OCI-LY3 (cell line): ENCODE measurements around the gene RRAD.

ENCODE experiments used
- H2AFZ ChIP-seq: fragments of 200-600, 300-600 bp; shearing (Covaris generic); 2 replicates; pipeline ENCODE4 v1.6.0; 2014; ENCODE audit warnings: antibody characterized with exemption, low read depth, low read length
- H3K27ac ChIP-seq: fragments of 200-600, 300-600 bp; sonication (generic); 2 replicates; pipeline ENCODE4 v1.5.1; 2014; ENCODE audit warnings: mild to moderate bottlenecking, low read length, moderate library complexity, mixed read lengths
- H3K27me3 ChIP-seq: fragments of 200-600, 300-600 bp; sonication (generic); 2 replicates; pipeline ENCODE4 v1.6.1; 2014; ENCODE audit warnings: low read depth, low read length, mixed read lengths
- H3K36me3 ChIP-seq: fragments of 200-600, 300-600 bp; sonication (generic); replicated peaks from 2 replicates; pipeline ENCODE3; 2014; ENCODE audit warnings: low read depth, low read length, mixed read lengths
- H3K4me1 ChIP-seq: fragments of 300-600, 200-600 bp; sonication (generic); 2 replicates; pipeline ENCODE4 v1.6.1; 2014; ENCODE audit warnings: low read length, mixed read lengths
- H3K4me2 ChIP-seq: fragments of 200-600, 300-600 bp; sonication (generic); 2 replicates; pipeline ENCODE4 v1.6.1; 2014; ENCODE audit warnings: low read length, mixed read lengths
- H3K4me3 ChIP-seq: fragments of 300-600, 200-600 bp; sonication (generic); 2 replicates; pipeline ENCODE4 v1.5.1; 2014; ENCODE audit warnings: antibody characterized with exemption, mild to moderate bottlenecking, low read length, moderate library complexity
- H3K79me2 ChIP-seq: fragments of 300-600, 200-600 bp; shearing (Covaris generic); 2 replicates; pipeline ENCODE4 v1.6.1; 2014; ENCODE audit warnings: mild to moderate bottlenecking, low read length, mixed read lengths
- H3K9ac ChIP-seq: fragments of 300-600, 200-600 bp; shearing (Covaris generic); 2 replicates; pipeline ENCODE4 v1.6.0; 2014; ENCODE audit warnings: mild to moderate bottlenecking, low read length, moderate library complexity
- H3K9me3 ChIP-seq: fragments of 200-600, 300-600 bp; shearing (Covaris generic); 2 replicates; pipeline ENCODE4 v1.6.1; 2014; ENCODE audit warnings: low read length, mixed read lengths; ENCODE audit not compliant: insufficient read depth
- H4K20me1 ChIP-seq: fragments of 200-600, 300-600 bp; sonication (generic); 2 replicates; pipeline ENCODE4 v1.6.1; 2016; ENCODE audit warnings: low read length, mixed read lengths; ENCODE audit not compliant: insufficient read depth
- EZH2phosphoT487 ChIP-seq: fragments of 200-600 bp; shearing (Covaris generic); IDR thresholded peaks from 2 replicates; pipeline ENCODE4 v1.6.1; 2018; ENCODE audit warnings: antibody characterized with exemption, mixed run types, low read depth
- TF ChIP-seq, protein P1 (sequence below): fragments of 200-600, 300-600 bp; sonication (generic); IDR thresholded peaks from 2 replicates; pipeline ENCODE4 v1.5.1; 2014; ENCODE audit warnings: antibody characterized with exemption, low read length, low read depth

Gene RRAD

DNA sequence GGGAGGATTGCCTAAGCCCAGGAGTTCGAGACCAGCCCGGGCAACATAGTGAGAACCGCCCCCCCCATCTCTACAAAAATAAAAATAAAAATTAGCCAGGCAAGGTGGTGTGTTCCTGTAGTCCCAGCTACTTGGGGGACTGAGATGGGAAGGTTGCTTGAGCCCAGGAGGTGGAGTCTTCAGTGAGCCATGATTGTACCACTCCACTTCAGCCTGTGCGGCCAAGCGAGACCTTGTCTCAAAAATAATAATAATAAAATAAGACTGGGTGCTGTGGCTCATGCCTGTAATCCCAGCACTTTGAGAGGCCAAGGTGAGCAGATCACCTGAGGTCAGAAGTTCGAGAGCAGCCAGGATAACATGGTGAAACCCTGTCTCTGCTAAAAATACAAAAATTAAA lies 33.5 kb downstream of the RRAD start:
- no peaks in the 10 kb centered on the region for H4K20me1 ChIP-seq
- no peak for TF ChIP-seq EZH2phosphoT487
- TF ChIP-seq, protein P1, sequence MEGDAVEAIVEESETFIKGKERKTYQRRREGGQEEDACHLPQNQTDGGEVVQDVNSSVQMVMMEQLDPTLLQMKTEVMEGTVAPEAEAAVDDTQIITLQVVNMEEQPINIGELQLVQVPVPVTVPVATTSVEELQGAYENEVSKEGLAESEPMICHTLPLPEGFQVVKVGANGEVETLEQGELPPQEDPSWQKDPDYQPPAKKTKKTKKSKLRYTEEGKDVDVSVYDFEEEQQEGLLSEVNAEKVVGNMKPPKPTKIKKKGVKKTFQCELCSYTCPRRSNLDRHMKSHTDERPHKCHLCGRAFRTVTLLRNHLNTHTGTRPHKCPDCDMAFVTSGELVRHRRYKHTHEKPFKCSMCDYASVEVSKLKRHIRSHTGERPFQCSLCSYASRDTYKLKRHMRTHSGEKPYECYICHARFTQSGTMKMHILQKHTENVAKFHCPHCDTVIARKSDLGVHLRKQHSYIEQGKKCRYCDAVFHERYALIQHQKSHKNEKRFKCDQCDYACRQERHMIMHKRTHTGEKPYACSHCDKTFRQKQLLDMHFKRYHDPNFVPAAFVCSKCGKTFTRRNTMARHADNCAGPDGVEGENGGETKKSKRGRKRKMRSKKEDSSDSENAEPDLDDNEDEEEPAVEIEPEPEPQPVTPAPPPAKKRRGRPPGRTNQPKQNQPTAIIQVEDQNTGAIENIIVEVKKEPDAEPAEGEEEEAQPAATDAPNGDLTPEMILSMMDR, result no peak
- H3K79me2 ChIP-seq, result no peaks in the 10 kb centered on the region

DNA sequence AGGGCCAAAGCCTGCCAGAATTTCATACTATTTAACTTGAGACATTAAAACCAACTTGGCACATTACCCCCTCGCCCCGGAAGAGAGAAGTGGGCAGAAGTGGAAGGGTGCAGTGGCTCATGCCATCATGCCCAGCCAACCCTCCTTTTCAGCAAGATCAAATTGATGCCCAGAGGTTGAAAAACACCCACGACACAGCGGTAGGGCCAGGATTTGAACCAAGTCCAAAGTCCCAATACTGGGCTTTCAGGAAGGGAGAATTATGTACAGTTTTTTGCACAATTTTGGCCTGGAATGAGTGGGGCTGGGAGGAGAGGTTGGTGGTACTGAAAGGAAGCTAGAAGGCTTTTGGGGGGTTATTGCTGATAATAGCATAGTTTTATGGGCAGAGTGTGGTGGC lies 34.0 kb downstream of the RRAD start:
- H3K4me1 ChIP-seq, result no peaks in the 10 kb centered on the region

More for the DNA sequence above, 33.5 kb downstream of the RRAD start:
- Histone ChIP-seq H3K4me1 (no peaks in the 10 kb centered on the region), H3K9ac (no peak overlapping the region), H3K27ac (no peak overlapping the region), H3K9me3 (no peaks in the 10 kb centered on the region), H3K4me2 (no peak overlapping the region), H3K27me3 (no peaks in the 10 kb centered on the region), H3K4me3 (no peak overlapping the region), H3K36me3 (peaks cover 13% of the 10 kb centered on the region), H2AFZ (no peak overlapping the region)

DNA sequence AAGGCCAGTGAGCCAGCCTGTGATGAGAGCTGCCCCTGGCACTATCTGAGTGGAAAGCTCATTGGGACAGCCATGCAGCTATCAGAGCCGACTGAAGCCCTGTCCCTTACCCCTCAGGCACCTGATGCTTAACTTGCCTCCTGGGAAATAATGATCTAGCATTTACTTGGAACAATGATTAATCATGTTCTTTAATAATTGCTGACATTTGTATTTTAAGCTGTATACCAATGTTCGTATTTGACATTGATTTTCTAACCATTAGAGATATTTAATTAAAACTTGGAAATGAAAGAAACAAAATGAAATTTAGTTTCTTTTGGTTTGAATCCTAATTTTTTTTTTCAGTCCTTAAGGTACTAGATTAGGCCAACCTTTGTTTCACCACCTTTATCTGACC lies 34.5 kb downstream of the RRAD start:
- Histone ChIP-seq H3K27ac (no peak overlapping the region), H3K4me1 (no peaks in the 10 kb centered on the region), H3K36me3 (peaks cover 17% of the 10 kb centered on the region), H4K20me1 (0 out of 2 replicates have a peak, but pooled peaks cover under 1% of the 10 kb centered on the region), H3K9me3 (no peaks in the 10 kb centered on the region), H3K4me2 (no peak overlapping the region), H3K9ac (no peak overlapping the region), H3K4me3 (no peak overlapping the region), H2AFZ (no peak overlapping the region), H3K27me3 (no peaks in the 10 kb centered on the region), H3K79me2 (no peaks in the 10 kb centered on the region)
- no peak for TF ChIP-seq EZH2phosphoT487
- TF ChIP-seq, protein P1, result no peak

More for the DNA sequence above, 34.0 kb downstream of the RRAD start:
- H3K36me3 ChIP-seq, result peaks cover 15% of the 10 kb centered on the region
- no peaks in the 10 kb centered on the region for H4K20me1 ChIP-seq
- no peaks in the 10 kb centered on the region for H3K79me2 ChIP-seq
- H3K27ac ChIP-seq, result no peak overlapping the region
- H3K4me2 ChIP-seq, result no peak overlapping the region
- H3K9ac ChIP-seq, result no peak overlapping the region
- no peaks in the 10 kb centered on the region for H3K27me3 ChIP-seq
- TF ChIP-seq, protein P1, result no peak
- no peak for TF ChIP-seq EZH2phosphoT487
- H3K4me3 ChIP-seq, result no peak overlapping the region
- H2AFZ ChIP-seq, result no peak overlapping the region
- H3K9me3 ChIP-seq, result no peaks in the 10 kb centered on the region

DNA sequence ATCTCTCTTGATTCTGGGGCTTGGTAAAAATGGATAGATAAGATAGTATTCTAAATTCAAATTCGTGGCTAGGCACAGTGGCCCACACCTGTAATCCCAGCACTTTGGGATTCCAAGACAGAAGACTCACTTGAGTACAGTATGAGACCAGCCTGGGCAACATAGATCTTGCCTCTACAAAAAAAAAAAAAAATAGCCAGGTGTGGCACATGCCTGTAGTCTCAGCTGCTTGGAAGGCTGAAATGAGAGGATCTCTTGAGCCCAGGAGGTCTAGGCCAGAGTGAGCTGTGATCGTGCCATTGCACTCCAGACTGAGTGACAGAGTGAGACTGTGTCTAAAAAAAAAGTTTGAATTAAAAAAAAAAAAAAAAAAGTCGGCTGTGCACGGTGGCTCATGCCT lies 35.7 kb downstream of the RRAD start:
- H2AFZ ChIP-seq, result no peak overlapping the region
- no peak overlapping the region for H3K4me3 ChIP-seq
- H4K20me1 ChIP-seq, result 0 out of 2 replicates have a peak, but pooled peaks cover 7% of the 10 kb centered on the region
- no peaks in the 10 kb centered on the region for H3K27me3 ChIP-seq
- peaks cover 29% of the 10 kb centered on the region for H3K36me3 ChIP-seq
- H3K9ac ChIP-seq, result no peak overlapping the region
- no peaks in the 10 kb centered on the region for H3K9me3 ChIP-seq
- H3K4me2 ChIP-seq, result no peak overlapping the region
- H3K27ac ChIP-seq, result no peak overlapping the region
- no peaks in the 10 kb centered on the region; the same call in 1 of the 2 replicates for H3K79me2 ChIP-seq
- TF ChIP-seq EZH2phosphoT487, result no peak
- TF ChIP-seq, protein P1, result no peak
- no peaks in the 10 kb centered on the region for H3K4me1 ChIP-seq
